Smooth muscle cell (in vitro differentiated cells): ENCODE results near the gene SAP30BP. TPM values are rescaled to one million over a fixed set of nuclear protein-coding genes. Genes with fewer than 3 reads are reported as not detected.

ENCODE experiments used
- DNase-seq: peaks from one replicate; lab custom pipeline; 2025; ENCODE audit not compliant: unreplicated experiment; lab: John Stamatoyannopoulos, UW
- H2AFZ ChIP-seq: fragments of 200-600 bp; sonication (generic); 2 replicates; pipeline ENCODE4 v1.6.0; 2016; ENCODE audit warnings: antibody characterized with exemption, low read depth, mild to moderate bottlenecking
- H3F3A ChIP-seq: fragments of 200-600 bp; sonication (generic); 2 replicates; pipeline ENCODE4 v1.6.0; 2017; ENCODE audit warnings: antibody characterized with exemption, low read depth
- H3K27ac ChIP-seq: fragments of 200-600 bp; sonication (generic); 2 replicates; pipeline ENCODE4 v1.5.1; 2016; ENCODE audit warnings: low read depth, mild to moderate bottlenecking
- H3K27me3 ChIP-seq: fragments of 200-600 bp; sonication (generic); 2 replicates; pipeline ENCODE4 v1.6.1; 2016; ENCODE audit warnings: low read depth, mild to moderate bottlenecking
- H3K36me3 ChIP-seq: fragments of 200-600 bp; sonication (generic); 2 replicates; pipeline ENCODE4 v1.5.1; 2016; ENCODE audit warnings: low read depth
- H3K4me1 ChIP-seq: fragments of 200-600 bp; sonication (generic); 2 replicates; pipeline ENCODE4 v1.5.1; 2016; ENCODE audit warnings: low read depth
- H3K4me2 ChIP-seq: fragments of 200-600 bp; sonication (generic); 2 replicates; pipeline ENCODE4 v1.6.0; 2016; ENCODE audit warnings: mild to moderate bottlenecking
- H3K4me3 ChIP-seq: fragments of 200-600 bp; sonication (generic); 2 replicates; pipeline ENCODE4 v1.5.1; 2016; ENCODE audit warnings: mild to moderate bottlenecking
- H3K79me2 ChIP-seq: fragments of 200-600 bp; sonication (generic); 2 replicates; pipeline ENCODE4 v1.6.0; 2016; ENCODE audit warnings: low read depth, mild to moderate bottlenecking
- H3K9ac ChIP-seq: fragments of 200-600 bp; sonication (generic); 2 replicates; pipeline ENCODE4 v1.6.0; 2016; ENCODE audit warnings: low read depth
- H3K9me3 ChIP-seq: fragments of 200-600 bp; sonication (generic); replicated peaks from 2 replicates; pipeline ENCODE4 v1.5.1; 2016; ENCODE audit warnings: low read depth
- H4K20me1 ChIP-seq: fragments of 200-600 bp; sonication (generic); 2 replicates; pipeline ENCODE4 v1.6.0; 2016; ENCODE audit warnings: low read depth
- WGBS: methylation state at CpG from one replicate; pipeline ENCODE4 v1.1.7; 2016; ENCODE audit warnings: low lambda C conversion rate; 5-methylcytosine and 5-hydroxymethylcytosine counted together
- polyA plus RNA-seq: library from polyadenylated mRNA; unstranded; fragments of >200 nt; fragmentation: Nextera tagmentation; extraction: Ambion mirVana; gene quantifications from 2 replicates; pipeline ENCODE4 v1.2.1, GENCODE V29; 2016
- total RNA-seq: library from RNA; depleted of rRNA; stranded (reverse); fragments of >200 nt; gene quantifications from 2 replicates; pipeline ENCODE4 v1.2.3, GENCODE V29; 2014
- TF ChIP-seq, protein P1 (sequence below): fragments of 200-600 bp; sonication (generic); IDR thresholded peaks from 2 replicates; pipeline ENCODE4 v1.5.1; 2017; ENCODE audit warnings: borderline replicate concordance, mild to moderate bottlenecking, antibody characterized with exemption; ENCODE audit not compliant: insufficient read depth, poor library complexity, severe bottlenecking

Gene SAP30BP
- total and polyA plus RNA-seq, 2 experiments from 2014 or later = 75.4 to 135 TPM

DNA sequence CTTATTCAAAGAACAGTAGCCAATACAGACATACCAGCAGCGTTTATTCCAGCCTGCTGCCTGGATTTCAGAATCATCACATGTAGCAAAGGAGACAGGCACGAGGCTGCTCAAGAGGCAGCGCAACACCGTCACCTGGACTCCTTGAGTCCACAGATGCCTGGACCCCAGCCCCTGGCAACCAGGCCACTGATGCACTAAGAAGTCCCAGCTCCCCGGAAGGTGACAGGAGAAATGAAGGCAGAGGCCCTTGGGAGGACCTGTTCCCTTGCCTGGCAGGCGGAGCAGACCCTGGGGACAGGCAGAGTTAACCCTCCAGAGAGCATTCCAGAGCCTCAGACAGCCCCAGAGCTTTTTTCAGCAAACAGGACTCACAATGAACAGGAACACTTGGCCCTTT lies 17.5 kb upstream of the SAP30BP start:
- no peaks in the 10 kb centered on the region for H3K36me3 ChIP-seq
- no peaks in the 10 kb centered on the region for H3K27me3 ChIP-seq
- H3F3A ChIP-seq = no peaks in the 10 kb centered on the region
- H4K20me1 ChIP-seq = no peaks in the 10 kb centered on the region
- no peak overlapping the region for H3K4me3 ChIP-seq
- H2AFZ ChIP-seq = no peak overlapping the region
- no peak overlapping the region for H3K9ac ChIP-seq
- DNase-seq = no peak
- no peak overlapping the region for H3K4me2 ChIP-seq
- WGBS = 96% methylated on average over 6 of the region's 6 CpGs
- no peaks in the 10 kb centered on the region for H3K4me1 ChIP-seq
- no peaks in the 10 kb centered on the region for H3K79me2 ChIP-seq
- TF ChIP-seq, protein P1, sequence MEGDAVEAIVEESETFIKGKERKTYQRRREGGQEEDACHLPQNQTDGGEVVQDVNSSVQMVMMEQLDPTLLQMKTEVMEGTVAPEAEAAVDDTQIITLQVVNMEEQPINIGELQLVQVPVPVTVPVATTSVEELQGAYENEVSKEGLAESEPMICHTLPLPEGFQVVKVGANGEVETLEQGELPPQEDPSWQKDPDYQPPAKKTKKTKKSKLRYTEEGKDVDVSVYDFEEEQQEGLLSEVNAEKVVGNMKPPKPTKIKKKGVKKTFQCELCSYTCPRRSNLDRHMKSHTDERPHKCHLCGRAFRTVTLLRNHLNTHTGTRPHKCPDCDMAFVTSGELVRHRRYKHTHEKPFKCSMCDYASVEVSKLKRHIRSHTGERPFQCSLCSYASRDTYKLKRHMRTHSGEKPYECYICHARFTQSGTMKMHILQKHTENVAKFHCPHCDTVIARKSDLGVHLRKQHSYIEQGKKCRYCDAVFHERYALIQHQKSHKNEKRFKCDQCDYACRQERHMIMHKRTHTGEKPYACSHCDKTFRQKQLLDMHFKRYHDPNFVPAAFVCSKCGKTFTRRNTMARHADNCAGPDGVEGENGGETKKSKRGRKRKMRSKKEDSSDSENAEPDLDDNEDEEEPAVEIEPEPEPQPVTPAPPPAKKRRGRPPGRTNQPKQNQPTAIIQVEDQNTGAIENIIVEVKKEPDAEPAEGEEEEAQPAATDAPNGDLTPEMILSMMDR = no peak
- no peaks in the 10 kb centered on the region for H3K9me3 ChIP-seq
- H3K27ac ChIP-seq = no peak overlapping the region

DNA sequence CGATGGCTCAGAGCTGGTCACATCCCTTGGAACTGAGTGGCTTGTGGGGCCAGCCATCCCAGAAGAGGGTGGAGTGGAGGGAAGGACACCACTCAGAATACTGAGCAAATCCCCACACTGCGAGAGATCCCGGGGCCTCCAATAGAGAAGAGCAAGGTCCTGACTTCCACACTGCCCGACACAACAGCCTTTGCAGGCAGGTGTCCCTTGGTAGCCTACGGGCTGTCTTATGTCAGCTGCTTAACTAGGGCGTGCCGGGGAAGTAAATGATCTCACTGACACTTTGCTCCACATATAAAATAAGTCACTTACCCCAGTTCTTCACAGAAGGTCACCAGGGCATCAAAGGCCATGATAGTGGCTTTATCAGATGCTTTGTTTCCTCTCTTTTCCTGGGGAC lies 16.3 kb upstream of the SAP30BP start:
- H4K20me1 ChIP-seq = no peaks in the 10 kb centered on the region
- no peaks in the 10 kb centered on the region for H3K9me3 ChIP-seq
- no peaks in the 10 kb centered on the region for H3K36me3 ChIP-seq
- no peak overlapping the region for H3K27ac ChIP-seq
- 97% methylated on average over 7 of the region's 7 CpGs for WGBS
- no peak overlapping the region for H3K9ac ChIP-seq
- no peaks in the 10 kb centered on the region for H3K27me3 ChIP-seq
- H3F3A ChIP-seq = no peaks in the 10 kb centered on the region
- H3K79me2 ChIP-seq = no peaks in the 10 kb centered on the region
- DNase-seq = no peak
- H3K4me3 ChIP-seq = no peak overlapping the region
- TF ChIP-seq, protein P1 = no peak
- H3K4me1 ChIP-seq = no peaks in the 10 kb centered on the region
- H3K4me2 ChIP-seq = no peak overlapping the region
- no peak overlapping the region for H2AFZ ChIP-seq

DNA sequence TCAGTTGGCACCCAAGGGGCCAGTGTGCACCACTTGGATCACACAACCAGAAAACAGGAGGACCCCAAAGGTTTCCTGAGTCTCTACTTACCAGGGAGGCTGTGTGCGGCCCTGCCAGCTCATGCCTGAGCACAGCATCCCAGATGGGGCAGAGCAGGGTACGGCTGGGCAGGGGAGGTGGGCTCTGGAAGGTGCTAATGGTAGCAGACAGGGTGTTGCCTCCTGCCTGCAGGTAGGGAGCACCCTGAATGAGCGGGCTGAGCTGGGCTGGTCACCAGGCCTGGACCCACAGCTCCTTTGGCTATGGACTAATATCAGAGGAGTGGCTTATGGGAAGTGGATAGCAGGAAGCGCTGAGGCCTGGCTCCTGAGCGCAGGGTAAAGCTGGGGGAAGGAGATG lies 14.8 kb upstream of the SAP30BP start:
- Histone ChIP-seq H3K27me3 (no peaks in the 10 kb centered on the region), H3F3A (no peaks in the 10 kb centered on the region), H3K4me2 (no peak overlapping the region), H4K20me1 (no peaks in the 10 kb centered on the region), H3K9me3 (no peaks in the 10 kb centered on the region), H2AFZ (no peak overlapping the region), H3K36me3 (no peaks in the 10 kb centered on the region), H3K4me3 (no peak overlapping the region), H3K79me2 (no peaks in the 10 kb centered on the region), H3K4me1 (no peaks in the 10 kb centered on the region), H3K27ac (no peak overlapping the region), H3K9ac (no peak overlapping the region)
- 94% methylated on average over 5 of the region's 5 CpGs for WGBS
- TF ChIP-seq, protein P1 = no peak
- no peak for DNase-seq

DNA sequence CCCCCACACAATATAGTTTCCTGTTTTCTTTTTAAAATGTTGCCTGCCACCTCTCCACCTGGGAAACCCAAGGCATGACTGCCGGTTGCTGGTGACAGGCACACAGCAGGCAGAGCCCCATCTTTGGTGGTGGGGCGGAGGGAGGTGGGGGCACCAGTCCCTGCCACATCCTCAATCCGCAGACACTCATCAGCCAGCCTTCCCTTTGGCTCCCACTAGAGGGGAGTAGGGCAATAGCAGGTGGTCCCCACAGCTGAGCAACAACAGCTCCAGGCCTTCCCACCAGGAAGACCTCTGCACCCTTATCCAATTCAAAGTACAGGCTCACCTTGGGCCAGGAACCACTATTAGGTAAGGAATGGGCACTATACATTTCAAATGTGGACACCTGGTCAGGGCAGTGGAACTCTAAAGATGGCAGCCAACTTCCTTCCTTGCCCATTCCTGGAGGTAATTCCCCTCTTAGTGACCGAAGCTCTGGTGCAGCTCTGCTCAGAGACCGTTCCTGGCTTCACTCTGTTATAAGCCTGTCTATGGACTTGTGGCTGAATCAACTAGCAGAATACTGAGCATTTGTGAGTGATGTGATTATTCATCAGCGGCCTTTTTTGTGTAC lies 14.1 kb upstream of the SAP30BP start:
- Histone ChIP-seq H3K79me2 (no peaks in the 10 kb centered on the region), H3K27ac (no peak overlapping the region), H3K4me3 (no peak overlapping the region), H3K4me1 (no peaks in the 10 kb centered on the region), H3K9me3 (no peaks in the 10 kb centered on the region), H3K27me3 (no peaks in the 10 kb centered on the region), H3F3A (no peaks in the 10 kb centered on the region), H3K36me3 (no peaks in the 10 kb centered on the region), H3K4me2 (no peak overlapping the region), H3K9ac (no peak overlapping the region), H2AFZ (no peak overlapping the region), H4K20me1 (no peaks in the 10 kb centered on the region)
- DNase-seq = no peak
- TF ChIP-seq, protein P1 = peak; percentile 59
- WGBS = 80% methylated on average over 6 of the region's 6 CpGs
